ENCODE results near the gene ARAP3.

- TF ChIP-seq CTCF (IDR thresholded peaks at IDR 0.05) (no peak), EZH2 (IDR thresholded peaks at IDR 0.05; ENCODE audit: borderline replicate concordance, insufficient read depth, low read depth, low read length, poor library complexity, severe bottlenecking) (no peak)
Observed at GRCh38 chr5:141725891-141726290, 43.9 kb upstream of the ARAP3 start.

Data from B cell (primary cell).